MV-4-11 (cell line): ENCODE results near the gene DAAM2.

Experiments
- DNase-seq: peaks from one replicate; lab custom pipeline; 2025; lab: John Stamatoyannopoulos, UW

The DAAM2 gene

GRCh38 chr6:39932386-39932910 is 140.3 kb downstream of the DAAM2 start:
- DNase-seq = no peak

- no peak for DNase-seq
These were observed 141.5 kb downstream of the DAAM2 start for GRCh38 chr6:39933669-39934130.

DNA sequence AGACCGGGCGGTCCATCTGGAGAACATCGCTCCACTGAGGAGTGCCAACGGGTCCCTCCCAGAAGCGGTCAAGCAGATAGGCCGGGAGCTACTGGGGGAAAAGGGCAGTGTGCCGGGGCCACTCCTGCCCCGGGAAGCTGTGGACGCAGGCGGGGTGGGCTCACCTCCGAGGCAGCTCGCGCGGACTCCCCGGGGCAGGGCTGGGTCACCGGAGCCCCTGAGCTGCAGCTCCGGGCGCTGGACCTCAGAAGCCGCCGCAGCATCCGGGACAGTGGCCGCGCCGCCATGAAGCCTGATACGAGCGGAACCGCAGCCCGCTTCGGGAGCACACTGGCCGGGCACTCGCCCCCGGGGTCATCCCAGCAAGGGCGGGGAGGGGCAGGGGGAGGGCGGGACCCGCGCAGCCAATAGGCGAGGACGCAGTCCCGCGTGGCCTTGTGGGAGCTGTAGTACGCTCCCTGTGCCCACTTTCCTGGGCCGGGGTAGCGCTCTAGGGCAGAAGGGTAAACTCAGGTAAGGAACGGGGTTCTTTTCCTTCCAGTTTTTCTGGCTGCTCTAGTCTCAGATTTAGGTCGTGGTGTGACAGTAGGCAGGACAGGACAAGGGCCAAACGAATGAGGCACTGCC is 142.1 kb downstream of the DAAM2 start, which contains the start of gene MOCS1:
TSS of gene MOCS1 (minus strand) at position 332 of the 627 bp plus-strand sequence. CDS start at position 287, 45 bp downstream.
- no peak for DNase-seq

DNA sequence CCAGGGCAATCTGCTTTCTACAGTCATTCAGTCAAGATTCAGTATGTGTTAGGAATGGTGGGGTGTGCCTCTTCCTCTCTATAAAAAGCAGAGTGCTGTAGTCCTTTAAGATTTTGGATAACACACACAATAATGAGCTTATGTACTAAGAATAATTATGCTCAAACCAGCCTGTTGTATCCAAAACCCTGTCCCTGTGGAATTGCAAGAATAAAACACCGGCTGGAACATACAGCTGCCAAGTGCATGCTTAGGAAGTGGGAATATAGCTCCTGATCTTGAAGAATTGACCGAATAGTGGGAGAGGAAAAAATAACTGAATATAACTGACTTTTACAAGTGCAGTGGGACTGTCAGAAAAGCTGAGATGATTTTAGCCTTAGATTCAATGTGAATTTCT is 143.1 kb downstream of the DAAM2 start:
- DNase-seq = no peak

DNA sequence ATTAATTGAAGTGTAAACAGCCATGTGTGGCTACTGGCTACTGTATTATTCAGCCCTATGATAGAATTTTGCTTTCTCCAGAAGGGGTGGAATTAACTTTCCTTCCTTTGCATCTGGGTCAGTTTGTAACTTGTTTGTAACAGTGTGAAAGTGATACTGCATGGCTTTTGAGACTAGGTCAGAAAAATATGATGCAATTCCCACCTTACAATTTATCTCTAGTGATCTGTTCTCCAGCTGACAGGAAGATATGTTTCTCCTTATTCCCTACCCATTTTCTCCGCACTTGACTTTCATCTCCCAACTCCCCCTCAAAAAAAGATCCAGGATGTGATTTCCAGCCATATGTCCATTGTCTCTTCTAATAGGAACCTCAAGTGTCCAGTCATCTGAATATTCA is 144.7 kb downstream of the DAAM2 start:
- no peak for DNase-seq

DNA sequence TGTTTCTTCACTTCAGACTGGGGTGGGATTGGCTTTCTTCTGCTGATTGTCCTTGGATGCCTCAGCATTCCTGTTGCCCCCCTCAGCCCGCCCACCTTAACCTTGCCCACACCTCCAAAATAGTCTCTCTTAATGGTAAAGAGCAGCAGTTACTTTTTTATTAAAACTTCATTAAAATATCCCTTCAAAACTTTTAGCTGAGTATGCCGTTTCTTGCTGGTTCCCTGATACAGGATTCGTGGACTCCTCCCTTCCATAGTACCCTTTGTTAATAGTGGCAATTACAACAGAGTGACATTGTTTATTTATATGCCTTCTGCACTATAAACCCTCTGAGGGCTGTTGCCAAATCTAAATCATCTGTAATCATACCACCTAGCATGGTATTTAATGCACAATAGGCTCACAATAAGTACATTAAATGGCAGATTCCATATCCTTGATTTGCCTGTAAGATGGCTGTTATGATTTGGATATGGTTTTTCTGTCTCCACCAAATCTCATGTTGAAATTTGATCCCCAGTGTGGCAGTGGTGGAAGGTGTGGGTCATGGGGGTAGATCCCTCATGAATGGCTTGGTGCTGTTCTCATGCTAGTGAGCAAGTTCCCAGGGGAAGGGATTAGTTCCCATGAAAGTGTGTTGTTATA is 145.6 kb downstream of the DAAM2 start:
- no peak for DNase-seq

DNA sequence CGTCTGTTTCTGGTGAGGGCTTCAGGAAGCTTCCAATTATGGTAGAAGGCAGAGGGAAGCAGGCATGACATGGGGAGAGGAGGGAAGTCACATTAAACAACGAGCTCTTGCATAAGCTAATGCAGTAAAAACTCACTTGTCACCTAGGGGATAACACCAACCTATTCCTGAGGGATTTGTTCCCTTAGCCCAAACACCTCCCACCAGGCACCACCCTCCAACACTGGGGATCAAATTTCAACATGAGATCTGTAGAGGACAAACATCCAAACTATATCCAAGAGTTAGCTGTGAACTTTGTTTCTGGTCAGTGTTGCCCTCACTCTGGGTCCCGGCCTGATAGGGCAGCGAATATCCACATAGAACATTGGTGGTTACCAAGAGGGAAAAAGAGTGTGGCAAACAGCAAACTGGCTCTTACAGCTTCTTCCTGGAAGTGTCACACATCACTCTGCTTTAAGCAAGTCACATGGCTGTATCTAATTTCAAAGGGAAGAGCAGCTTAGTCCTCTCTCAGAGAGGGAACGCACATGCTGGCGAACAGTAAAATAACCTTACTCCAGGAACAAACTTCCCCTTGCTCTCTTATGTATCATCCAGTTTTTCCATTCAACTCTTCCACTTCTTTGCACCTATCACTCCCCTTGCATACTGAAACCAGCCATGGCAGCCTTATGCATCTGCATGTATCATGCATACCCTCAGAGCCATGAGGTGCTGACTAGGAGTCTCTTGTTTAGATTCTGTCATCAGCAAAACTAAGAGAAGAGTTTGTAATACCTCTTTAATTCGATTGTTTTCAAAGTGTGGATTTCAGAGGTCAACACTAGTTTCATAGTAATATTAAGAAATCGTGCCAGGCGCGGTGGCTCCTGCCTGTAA is 146.8 kb downstream of the DAAM2 start:
- DNase-seq = no peak

- DNase-seq = no peak
These were observed 149.0 kb downstream of the DAAM2 start for GRCh38 chr6:39941138-39941537.

DNA sequence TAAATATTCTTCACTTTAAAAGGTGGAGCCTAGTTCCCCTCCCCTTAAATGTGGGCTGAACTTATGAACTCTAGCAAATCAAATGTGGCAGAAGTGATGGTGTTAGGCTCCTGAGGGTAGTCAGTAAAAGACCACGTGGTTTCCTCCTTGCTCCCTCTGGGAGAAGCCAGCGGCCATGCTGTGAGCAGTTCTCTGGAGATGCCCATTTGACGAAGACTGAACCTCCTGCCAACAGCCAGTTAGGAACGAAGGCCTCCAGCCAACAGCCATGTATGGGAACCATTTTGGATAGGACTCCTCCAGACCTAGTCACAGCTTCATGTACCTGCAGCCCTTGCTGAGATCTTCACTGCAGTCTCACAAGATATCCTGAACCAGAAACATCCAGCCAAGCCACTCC is 149.6 kb downstream of the DAAM2 start:
- DNase-seq = no peak

- no peak for DNase-seq
These were observed 150.9 kb downstream of the DAAM2 start for GRCh38 chr6:39942903-39943580.

GRCh38 chr6:39945626-39946025 is 153.4 kb downstream of the DAAM2 start:
- DNase-seq = no peak

- DNase-seq = no peak
These were observed 155.5 kb downstream of the DAAM2 start for GRCh38 chr6:39947611-39948068.

- DNase-seq = no peak
These were observed 156.1 kb downstream of the DAAM2 start for GRCh38 chr6:39948199-39948791.

DNA sequence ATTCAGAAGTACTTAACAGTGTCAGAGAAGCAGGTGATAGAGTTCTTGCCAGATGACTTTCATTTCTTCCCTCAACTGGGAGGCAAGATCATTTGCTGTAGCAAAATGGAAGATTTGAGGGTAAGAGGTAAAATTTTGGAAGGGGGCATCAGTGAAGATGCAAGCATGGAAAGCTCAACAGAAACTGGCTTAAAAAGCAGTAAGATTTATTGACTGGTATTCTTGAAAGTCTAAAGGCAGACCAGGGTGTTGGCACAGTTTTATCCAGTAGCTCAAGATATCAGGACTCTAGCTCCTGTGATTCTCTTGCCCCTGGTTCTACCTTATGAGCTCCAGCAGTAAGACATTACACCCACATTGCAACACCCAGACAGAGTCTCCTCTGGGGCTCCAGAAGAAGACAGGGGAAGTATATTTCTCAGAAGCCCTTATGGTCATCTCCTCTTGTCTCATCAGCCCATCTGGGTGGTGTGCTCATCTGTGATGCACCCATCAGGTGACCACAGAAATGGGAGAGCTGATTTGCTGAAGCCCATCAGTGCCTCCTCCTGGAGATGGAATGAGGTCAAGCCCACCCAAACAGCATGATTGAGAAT is 158.0 kb downstream of the DAAM2 start:
- DNase-seq = no peak

DNA sequence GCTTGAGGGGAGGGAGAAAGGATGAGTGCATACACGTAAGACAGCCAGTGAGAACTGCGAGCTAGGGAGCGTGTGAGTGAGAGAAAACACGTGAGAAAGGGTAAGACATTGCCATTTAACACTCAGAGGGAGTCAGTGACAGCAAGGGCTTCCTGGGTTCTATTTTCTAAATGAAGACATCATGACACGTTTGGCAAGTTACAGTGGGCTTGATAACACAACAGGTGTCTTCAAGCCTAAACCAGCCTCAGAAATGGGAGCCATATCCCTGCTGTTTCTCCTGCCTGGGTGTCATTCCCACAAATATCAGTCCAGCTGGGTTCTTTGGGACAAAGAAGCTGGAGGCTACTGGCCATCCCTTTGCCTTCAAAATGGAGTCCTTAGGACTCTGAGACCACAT is 159.0 kb downstream of the DAAM2 start:
- DNase-seq = no peak

GRCh38 chr6:39951716-39952115 is 159.5 kb downstream of the DAAM2 start:
- no peak for DNase-seq

GRCh38 chr6:39952167-39952566 is 160.0 kb downstream of the DAAM2 start:
- DNase-seq = no peak

DNA sequence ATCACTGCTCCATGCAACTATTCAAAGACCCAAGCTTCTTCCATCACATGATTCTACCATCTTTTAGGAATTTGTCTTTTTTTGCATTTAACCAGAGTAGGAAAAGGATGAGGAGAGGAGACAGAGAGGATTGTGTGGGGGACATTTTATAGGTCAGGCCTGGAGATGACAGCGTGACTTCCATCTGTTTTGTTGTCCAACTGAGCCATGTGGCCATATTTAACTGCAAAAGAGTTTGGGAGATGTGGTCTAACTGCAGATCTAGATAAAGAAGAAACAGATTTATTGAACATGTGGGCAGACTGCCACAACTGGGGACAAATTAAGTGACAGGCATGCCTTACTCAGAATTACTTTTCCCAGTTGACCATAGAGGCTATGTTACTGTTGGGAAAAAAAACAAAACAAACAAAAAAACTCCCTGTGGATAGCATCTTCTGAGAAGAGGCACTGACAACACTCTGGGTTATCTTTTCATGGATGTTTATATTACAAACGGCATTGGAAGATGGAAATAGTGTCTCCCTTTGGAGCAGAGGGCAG is 161.0 kb downstream of the DAAM2 start:
- DNase-seq = no peak
